ENCODE measurements around the gene ADNP2. TPM values are rescaled to one million over a fixed set of nuclear protein-coding genes. Genes with fewer than 3 reads are reported as not detected.

Gene ADNP2
- total RNA-seq, 1 donor from 2014 or later: 28.4 TPM

DNA sequence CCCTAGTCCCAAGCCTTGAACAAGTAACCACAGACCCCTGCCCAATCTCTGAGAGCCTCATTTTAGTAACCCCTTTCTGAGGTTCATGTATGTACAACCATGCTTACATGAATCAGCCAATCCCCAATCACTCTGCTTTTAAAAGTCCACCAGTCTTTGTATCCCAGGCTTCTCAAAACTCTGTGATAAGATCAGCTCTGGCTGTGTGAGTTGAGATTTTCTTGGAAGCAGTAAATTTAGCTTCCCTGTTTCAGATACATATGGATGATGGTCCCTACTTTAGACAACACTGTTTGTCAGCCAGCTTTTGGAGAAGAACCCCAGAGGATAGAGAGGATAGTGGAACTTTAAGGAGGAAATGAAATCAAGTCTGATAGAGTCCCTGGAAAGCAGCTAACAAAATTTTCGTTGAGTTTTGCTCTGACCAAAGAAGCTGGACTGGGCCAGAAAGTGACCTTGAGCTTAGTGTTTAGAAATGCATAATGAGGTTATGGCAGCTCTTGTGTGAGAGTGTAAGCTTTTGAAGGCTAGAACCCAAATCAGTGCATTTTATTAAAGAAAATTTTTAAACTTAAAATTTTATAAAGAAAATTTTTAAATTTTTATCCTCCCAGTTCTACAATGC, 3.7 kb downstream of the ADNP2 start:
- H3K4me1 Mint-ChIP-seq (ENCODE audit: unreplicated experiment): peaks cover 37% of the 10 kb centered on the region
- peaks cover 21% of the 10 kb centered on the region for H3K36me3 Mint-ChIP-seq
- peak overlapping the region; percentile 59 for H3K4me3 Mint-ChIP-seq
- no peaks in the 10 kb centered on the region for H3K27me3 Mint-ChIP-seq
- no peak for DNase-seq (ENCODE audit: extremely low spot score, unreplicated experiment)
- peak overlapping the region; percentile 43 for H3K27ac Mint-ChIP-seq
- TF ChIP-seq, protein P1, sequence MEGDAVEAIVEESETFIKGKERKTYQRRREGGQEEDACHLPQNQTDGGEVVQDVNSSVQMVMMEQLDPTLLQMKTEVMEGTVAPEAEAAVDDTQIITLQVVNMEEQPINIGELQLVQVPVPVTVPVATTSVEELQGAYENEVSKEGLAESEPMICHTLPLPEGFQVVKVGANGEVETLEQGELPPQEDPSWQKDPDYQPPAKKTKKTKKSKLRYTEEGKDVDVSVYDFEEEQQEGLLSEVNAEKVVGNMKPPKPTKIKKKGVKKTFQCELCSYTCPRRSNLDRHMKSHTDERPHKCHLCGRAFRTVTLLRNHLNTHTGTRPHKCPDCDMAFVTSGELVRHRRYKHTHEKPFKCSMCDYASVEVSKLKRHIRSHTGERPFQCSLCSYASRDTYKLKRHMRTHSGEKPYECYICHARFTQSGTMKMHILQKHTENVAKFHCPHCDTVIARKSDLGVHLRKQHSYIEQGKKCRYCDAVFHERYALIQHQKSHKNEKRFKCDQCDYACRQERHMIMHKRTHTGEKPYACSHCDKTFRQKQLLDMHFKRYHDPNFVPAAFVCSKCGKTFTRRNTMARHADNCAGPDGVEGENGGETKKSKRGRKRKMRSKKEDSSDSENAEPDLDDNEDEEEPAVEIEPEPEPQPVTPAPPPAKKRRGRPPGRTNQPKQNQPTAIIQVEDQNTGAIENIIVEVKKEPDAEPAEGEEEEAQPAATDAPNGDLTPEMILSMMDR (conservative IDR thresholded peaks at IDR 0.05): no peak
- no peaks in the 10 kb centered on the region for H3K9me3 Mint-ChIP-seq

DNA sequence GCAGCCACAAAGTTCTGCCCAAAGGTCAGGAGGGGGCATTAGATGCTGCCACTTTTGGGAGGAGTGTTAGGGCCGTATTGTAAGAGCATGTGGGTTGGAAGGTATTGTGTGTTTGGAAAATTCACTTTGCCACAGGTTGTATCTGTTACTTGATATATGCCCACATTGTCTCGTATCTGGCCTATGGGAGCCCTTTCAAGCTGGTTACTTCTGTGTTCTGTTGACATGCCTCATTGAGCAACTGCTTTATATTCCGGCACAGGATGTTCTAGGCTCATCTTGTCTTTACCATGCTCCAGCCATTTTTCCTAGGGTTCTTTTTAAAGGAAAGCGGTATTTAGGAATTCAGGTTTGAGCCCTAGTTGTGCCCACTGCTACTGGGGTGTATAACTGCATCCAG, 6.0 kb downstream of the ADNP2 start:
- TF ChIP-seq, protein P1 (conservative IDR thresholded peaks at IDR 0.05): no peak
- Mint-ChIP-seq H3K4me3 (no peak overlapping the region), H3K27ac (no peak overlapping the region), H3K4me1 (ENCODE audit: unreplicated experiment) (peaks cover 39% of the 10 kb centered on the region), H3K36me3 (peaks cover 31% of the 10 kb centered on the region), H3K27me3 (no peaks in the 10 kb centered on the region), H3K9me3 (no peaks in the 10 kb centered on the region)
- no peak for DNase-seq (ENCODE audit: extremely low spot score, unreplicated experiment)

DNA sequence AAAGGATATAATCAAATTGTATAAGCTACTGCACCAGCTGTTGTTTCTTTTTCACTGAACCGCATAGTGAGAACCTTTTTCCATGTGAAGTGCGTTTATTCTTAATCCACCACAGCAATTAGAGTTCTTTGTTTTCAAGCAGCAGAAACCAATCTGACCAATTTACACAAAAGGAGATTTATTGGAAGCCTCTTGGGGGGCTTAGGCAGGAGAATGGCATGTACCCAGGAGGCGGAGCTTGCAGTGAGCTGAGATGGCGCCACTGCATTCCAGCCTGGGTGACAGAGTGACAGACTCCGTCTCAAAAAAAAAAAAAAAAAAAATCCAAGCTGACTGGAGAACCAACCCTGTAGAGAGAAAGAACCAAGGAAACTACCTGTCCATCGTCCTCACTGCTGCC, 10.0 kb downstream of the ADNP2 start:
- DNase-seq (ENCODE audit: extremely low spot score, unreplicated experiment): no peak
- Mint-ChIP-seq H3K36me3 (peaks cover 47% of the 10 kb centered on the region), H3K27ac (no peak overlapping the region), H3K4me3 (no peak overlapping the region), H3K9me3 (no peaks in the 10 kb centered on the region), H3K27me3 (no peaks in the 10 kb centered on the region), H3K4me1 (ENCODE audit: unreplicated experiment) (peaks cover 17% of the 10 kb centered on the region)
- TF ChIP-seq, protein P1 (conservative IDR thresholded peaks at IDR 0.05): no peak

DNA sequence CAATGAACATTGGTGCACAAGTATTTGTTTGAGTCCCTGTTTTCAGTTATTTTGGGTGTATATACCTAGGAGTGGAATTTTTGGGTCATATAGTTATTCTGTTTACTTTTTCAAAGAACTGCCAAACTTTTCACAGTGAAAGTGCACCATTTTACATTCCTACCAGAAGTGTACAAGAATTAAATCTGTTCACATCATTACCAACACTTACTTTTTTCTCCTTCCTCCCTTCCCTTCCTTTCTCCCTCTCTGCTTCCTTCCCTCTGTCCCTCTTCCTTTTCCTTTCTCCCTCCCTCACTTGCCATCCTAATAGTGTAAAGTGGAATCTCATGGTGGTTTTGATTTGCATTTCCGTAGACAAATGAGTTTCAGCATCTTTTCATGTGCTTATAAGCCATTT, 11.9 kb downstream of the ADNP2 start:
- Mint-ChIP-seq H3K27me3 (no peaks in the 10 kb centered on the region), H3K4me1 (ENCODE audit: unreplicated experiment) (peaks cover 9% of the 10 kb centered on the region), H3K4me3 (no peak overlapping the region), H3K9me3 (no peaks in the 10 kb centered on the region), H3K27ac (no peak overlapping the region), H3K36me3 (peaks cover 48% of the 10 kb centered on the region)
- no peak for DNase-seq (ENCODE audit: extremely low spot score, unreplicated experiment)
- TF ChIP-seq, protein P1 (conservative IDR thresholded peaks at IDR 0.05): no peak

DNA sequence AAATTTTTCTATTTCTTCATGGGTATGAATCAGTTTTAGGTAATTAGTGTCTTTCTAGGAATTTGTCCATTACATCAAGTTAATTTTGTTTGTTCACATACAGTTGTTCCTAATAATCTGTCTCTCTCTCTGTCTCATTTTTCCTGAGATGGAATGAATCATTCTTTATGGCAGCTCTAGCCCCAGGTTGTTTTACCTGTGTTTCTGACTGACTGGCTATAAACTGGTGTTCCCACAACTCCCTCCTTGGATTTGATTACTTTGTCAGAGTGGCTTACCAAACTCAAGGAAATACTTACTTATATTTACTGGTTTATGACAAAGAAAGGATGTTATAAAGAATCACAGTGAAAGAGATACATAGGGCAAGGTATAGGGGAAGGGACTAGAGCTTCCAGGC, 15.1 kb downstream of the ADNP2 start:
- Mint-ChIP-seq H3K36me3 (peaks cover 47% of the 10 kb centered on the region), H3K4me1 (ENCODE audit: unreplicated experiment) (peaks cover 6% of the 10 kb centered on the region), H3K4me3 (no peak overlapping the region), H3K9me3 (no peaks in the 10 kb centered on the region), H3K27ac (peak overlapping the region; percentile 44), H3K27me3 (no peaks in the 10 kb centered on the region)
- no peak for DNase-seq (ENCODE audit: extremely low spot score, unreplicated experiment)
- TF ChIP-seq, protein P1 (conservative IDR thresholded peaks at IDR 0.05): no peak

Measured in type B pancreatic cell (in vitro differentiated cells).